PC-3 (cell line): ENCODE results near the gene SPSB4. TPM values are rescaled to one million over a fixed set of nuclear protein-coding genes. Genes with fewer than 3 reads are reported as not detected.

ENCODE experiments used
- ATAC-seq: fragments of 200-7000 bp; cut with Tn5 transposase; 2 replicates; pipeline ENCODE4 v1.9.1; 2020; ENCODE audit warnings: mild to moderate bottlenecking, moderate library complexity
- BruUV-seq: library from RNA; stranded (reverse); fragments of 400-500 nt; replicated peaks from 2 replicates; lab custom pipeline; 2021; lab: Mats Ljungman, UMichigan
- CTCF ChIA-PET: fragments of 300-600 bp; sonication (Branson Sonifier 250); formaldehyde crosslinking; loops from one replicate; lab custom pipeline; 2022; ENCODE audit warnings: antibody characterized with exemption; lab: Charles Lee
- POLR2A ChIA-PET: fragments of 300-600 bp; sonication (Branson Sonifier 250); formaldehyde crosslinking; loops from one replicate; lab custom pipeline; 2022; ENCODE audit warnings: antibody characterized with exemption; ENCODE audit not compliant: unreplicated experiment; lab: Charles Lee
- DNase-seq: peaks from one replicate; pipeline ENCODE4 v3.0.0-alpha.2; 2015
- H2AFZ ChIP-seq: fragments of 300-600 bp; sonication (generic); 2 replicates; pipeline ENCODE4 v1.6.0; 2016; ENCODE audit warnings: antibody characterized with exemption, low read length
- H3F3A ChIP-seq: fragments of 300-600 bp; sonication (generic); one replicate; pipeline ENCODE4 v1.6.0; 2017; ENCODE audit warnings: antibody characterized with exemption, low read length, control low read depth, mild to moderate bottlenecking; ENCODE audit not compliant: unreplicated experiment
- H3K27ac ChIP-seq: fragments of 300-600 bp; sonication (generic); 2 replicates; pipeline ENCODE4 v1.5.1; 2016; ENCODE audit warnings: mild to moderate bottlenecking, low read length
- H3K27me3 ChIP-seq: fragments of 300-600 bp; sonication (generic); 2 replicates; pipeline ENCODE4 v1.6.1; 2016; ENCODE audit warnings: low read length, mixed read lengths
- H3K36me3 ChIP-seq: fragments of 300-600 bp; sonication (generic); 2 replicates; pipeline ENCODE4 v1.6.1; 2016; ENCODE audit warnings: low read depth, mixed run types, low read length, mixed read lengths
- H3K4me1 ChIP-seq: fragments of 300-600 bp; sonication (generic); 2 replicates; pipeline ENCODE4 v1.5.1; 2016; ENCODE audit warnings: low read length; ENCODE audit not compliant: insufficient read depth
- H3K4me2 ChIP-seq: fragments of 300-600 bp; sonication (generic); 2 replicates; pipeline ENCODE4 v1.6.0; 2016; ENCODE audit warnings: low read length
- H3K4me3 ChIP-seq: fragments of 300-600 bp; sonication (generic); 2 replicates; pipeline ENCODE4 v1.5.1; 2016; ENCODE audit warnings: mild to moderate bottlenecking, low read length, mixed read lengths
- H3K79me2 ChIP-seq: fragments of 300-600 bp; sonication (generic); 2 replicates; pipeline ENCODE4 v1.6.1; 2017; ENCODE audit warnings: low read length, mixed read lengths
- H3K9ac ChIP-seq: fragments of 300-600 bp; sonication (generic); 2 replicates; pipeline ENCODE4 v1.6.0; 2016; ENCODE audit warnings: mild to moderate bottlenecking, low read length
- H3K9me2 ChIP-seq: fragments of 300-600 bp; sonication (generic); replicated peaks from 2 replicates; pipeline ENCODE4 v1.6.1; 2016; ENCODE audit warnings: mixed run types, low read length, mixed read lengths
- H3K9me3 ChIP-seq: fragments of 300-600 bp; sonication (generic); 2 replicates; pipeline ENCODE4 v1.6.1; 2016; ENCODE audit warnings: low read length, mixed read lengths
- H4K20me1 ChIP-seq: fragments of 300-600 bp; sonication (generic); 2 replicates; pipeline ENCODE4 v1.6.1; 2016; ENCODE audit warnings: low read length, mixed read lengths
- EZH2 ChIP-seq: fragments of 300-600 bp; sonication (generic); IDR thresholded peaks from one replicate; pipeline ENCODE4 v1.6.1; 2017; ENCODE audit warnings: antibody characterized with exemption, mild to moderate bottlenecking, low read length; ENCODE audit not compliant: unreplicated experiment
- EZH2phosphoT487 ChIP-seq: fragments of 300-600 bp; sonication (generic); IDR thresholded peaks from 2 replicates; pipeline ENCODE4 v1.6.1; 2018; ENCODE audit warnings: mild to moderate bottlenecking, antibody characterized with exemption, low read length, borderline replicate concordance
- intact Hi-C: fragments of 100-400 bp; cut with micrococcal nuclease; formaldehyde crosslinking; loops from 2 replicates; pipeline ENCODE4 v1.9.0; 2023
- total RNA-seq: library from RNA; depleted of rRNA; stranded (reverse); fragments of >200 nt; gene quantifications from 2 replicates; pipeline ENCODE4 v1.2.3, GENCODE V29; 2014
- TF ChIP-seq, protein P1 (sequence below): fragments of 300-600 bp; sonication (generic); conservative IDR thresholded peaks from 2 replicates; pipeline ENCODE4 v1.5.1; 2017; ENCODE audit warnings: antibody characterized with exemption, low read depth, mild to moderate bottlenecking, low read length

Gene SPSB4
- total RNA-seq, 1 experiment from 2014 or later = not detected

GRCh38 chr3:141019244-141019643 lies 31.9 kb upstream of the SPSB4 start:
- H3K36me3 ChIP-seq = no peaks in the 10 kb centered on the region
- CTCF ChIA-PET = no interaction called here
- H3K9me3 ChIP-seq = no peaks in the 10 kb centered on the region
- H3K27me3 ChIP-seq = peaks cover 16% of the 10 kb centered on the region; the same call in 1 of the 2 replicates
- no peak overlapping the region for H3K4me2 ChIP-seq
- no peak overlapping the region for H3K9ac ChIP-seq
- H4K20me1 ChIP-seq = no peaks in the 10 kb centered on the region
- TF ChIP-seq EZH2 = no peak
- TF ChIP-seq, protein P1, sequence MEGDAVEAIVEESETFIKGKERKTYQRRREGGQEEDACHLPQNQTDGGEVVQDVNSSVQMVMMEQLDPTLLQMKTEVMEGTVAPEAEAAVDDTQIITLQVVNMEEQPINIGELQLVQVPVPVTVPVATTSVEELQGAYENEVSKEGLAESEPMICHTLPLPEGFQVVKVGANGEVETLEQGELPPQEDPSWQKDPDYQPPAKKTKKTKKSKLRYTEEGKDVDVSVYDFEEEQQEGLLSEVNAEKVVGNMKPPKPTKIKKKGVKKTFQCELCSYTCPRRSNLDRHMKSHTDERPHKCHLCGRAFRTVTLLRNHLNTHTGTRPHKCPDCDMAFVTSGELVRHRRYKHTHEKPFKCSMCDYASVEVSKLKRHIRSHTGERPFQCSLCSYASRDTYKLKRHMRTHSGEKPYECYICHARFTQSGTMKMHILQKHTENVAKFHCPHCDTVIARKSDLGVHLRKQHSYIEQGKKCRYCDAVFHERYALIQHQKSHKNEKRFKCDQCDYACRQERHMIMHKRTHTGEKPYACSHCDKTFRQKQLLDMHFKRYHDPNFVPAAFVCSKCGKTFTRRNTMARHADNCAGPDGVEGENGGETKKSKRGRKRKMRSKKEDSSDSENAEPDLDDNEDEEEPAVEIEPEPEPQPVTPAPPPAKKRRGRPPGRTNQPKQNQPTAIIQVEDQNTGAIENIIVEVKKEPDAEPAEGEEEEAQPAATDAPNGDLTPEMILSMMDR = no peak
- TF ChIP-seq EZH2phosphoT487 = no peak
- no peak overlapping the region for H2AFZ ChIP-seq
- DNase-seq (no peak), ATAC-seq (no peak)
- no TSS peak for BruUV-seq
- H3K9me2 ChIP-seq = no peaks in the 10 kb centered on the region
- no peaks in the 10 kb centered on the region for H3F3A ChIP-seq
- no peak overlapping the region for H3K27ac ChIP-seq
- H3K4me1 ChIP-seq = no peaks in the 10 kb centered on the region
- no peaks in the 10 kb centered on the region for H3K79me2 ChIP-seq
- no peak overlapping the region for H3K4me3 ChIP-seq
- POLR2A ChIA-PET = no interaction called here
- intact Hi-C loops = no loop called here

- CTCF ChIA-PET = no interaction called here
- no peaks in the 10 kb centered on the region for H3K79me2 ChIP-seq
- DNase-seq (no peak), ATAC-seq (no peak)
- H4K20me1 ChIP-seq = no peaks in the 10 kb centered on the region
- BruUV-seq = no TSS peak
- H3K36me3 ChIP-seq = no peaks in the 10 kb centered on the region
- POLR2A ChIA-PET = no interaction called here
- H3K9ac ChIP-seq = no peak overlapping the region
- peaks cover 17% of the 10 kb centered on the region; the same call in 1 of the 2 replicates for H3K27me3 ChIP-seq
- no peaks in the 10 kb centered on the region for H3F3A ChIP-seq
- H3K27ac ChIP-seq = no peak overlapping the region
- no peaks in the 10 kb centered on the region for H3K4me1 ChIP-seq
- intact Hi-C loops = no loop called here
- TF ChIP-seq, protein P1 = no peak
- no peak for TF ChIP-seq EZH2
- no peak for TF ChIP-seq EZH2phosphoT487
- no peak overlapping the region for H3K4me3 ChIP-seq
- H3K9me2 ChIP-seq = no peaks in the 10 kb centered on the region
- H3K9me3 ChIP-seq = no peaks in the 10 kb centered on the region
- no peak overlapping the region for H2AFZ ChIP-seq
- H3K4me2 ChIP-seq = no peak overlapping the region
Measured at GRCh38 chr3:141020143-141020830, 30.9 kb upstream of the SPSB4 start.

GRCh38 chr3:141021261-141021660 lies 29.9 kb upstream of the SPSB4 start:
- POLR2A ChIA-PET = no interaction called here
- no peak overlapping the region for H3K27ac ChIP-seq
- no peaks in the 10 kb centered on the region for H3K9me3 ChIP-seq
- H2AFZ ChIP-seq = no peak overlapping the region
- TF ChIP-seq EZH2phosphoT487 = no peak
- TF ChIP-seq, protein P1 = no peak
- TF ChIP-seq EZH2 = no peak
- CTCF ChIA-PET = no interaction called here
- H3K27me3 ChIP-seq = peaks cover 18% of the 10 kb centered on the region
- H3K4me1 ChIP-seq = no peaks in the 10 kb centered on the region
- no TSS peak for BruUV-seq
- no peak overlapping the region for H3K4me2 ChIP-seq
- no peaks in the 10 kb centered on the region for H3F3A ChIP-seq
- no peaks in the 10 kb centered on the region for H3K9me2 ChIP-seq
- H3K36me3 ChIP-seq = no peaks in the 10 kb centered on the region
- H3K9ac ChIP-seq = no peak overlapping the region
- intact Hi-C loops = no loop called here
- DNase-seq (no peak), ATAC-seq (no peak)
- no peaks in the 10 kb centered on the region for H3K79me2 ChIP-seq
- no peaks in the 10 kb centered on the region for H4K20me1 ChIP-seq
- no peak overlapping the region for H3K4me3 ChIP-seq
